K562 (cell line): ENCODE results near the gene IMMP2L. TPM values are rescaled to one million over a fixed set of nuclear protein-coding genes. Genes with fewer than 3 reads are reported as not detected.

Experiments
- ATAC-seq: fragments of 200-7000 bp; cut with Tn5 transposase; 3 replicates; pipeline ENCODE4 v1.9.1; 2020; ENCODE audit warnings: moderate library complexity
- BruUV-seq: library from RNA; stranded (reverse); fragments of 400-500 nt; replicated peaks from 2 replicates; lab custom pipeline; 2021; lab: Mats Ljungman, UMichigan
- CTCF ChIA-PET: fragments of 300-600 bp; formaldehyde crosslinking; extraction: SDS; loops from one replicate; lab custom pipeline; 2021; ENCODE audit warnings: low intra/inter-chr PET ratio; lab: Yijun Ruan, JAX
- POLR2A ChIA-PET: fragments of 300-600, 350-650 bp; sonication (Branson Sonifier 250); formaldehyde crosslinking; extraction: SDS; loops from one replicate; lab custom pipeline; 2021; ENCODE audit warnings: antibody characterized with exemption, inconsistent platforms; lab: Yijun Ruan, JAX
- DNase-seq, 4 experiments: peaks; one replicate each; pipeline versions ENCODE4 v3.0.0 to v3.0.0-alpha.2; 2011 to 2018; ENCODE audit warnings: low spot score in 3 of 4, mixed read lengths in 3 of 4; ENCODE audit errors: extremely low read depth in 1 of 4
- FAIRE-seq: peaks from 2 replicates; lab custom pipeline; 2011; peaks lifted over from hg19 to GRCh38; lab: Jason Lieb, UNC
- H2AFZ ChIP-seq: 2 replicates; pipeline ENCODE4 v1.6.0; 2011; ENCODE audit warnings: low read depth, low read length, control low read depth, inconsistent platforms
- H3K27ac ChIP-seq: fragments of 200-600 bp; 3 replicates; pipeline ENCODE4 v1.8.0; 2011; ENCODE audit warnings: low read depth, mild to moderate bottlenecking, control low read depth, inconsistent platforms, low read length, moderate library complexity, mixed read lengths; ENCODE audit errors: extremely low read depth
- H3K27me3 ChIP-seq, 2 experiments: fragments of 300-600 bp in 1 of 2; 2 replicates in 1 of 2; 3 replicates in 1 of 2; pipeline versions ENCODE4 v1.6.0 to v1.8.0; 2011; ENCODE audit warnings: inconsistent platforms in 2 of 2, low read length in 2 of 2, mild to moderate bottlenecking in 1 of 2, mixed read lengths in 1 of 2, moderate library complexity in 1 of 2; ENCODE audit not compliant: control insufficient read depth in 2 of 2, insufficient read depth in 2 of 2
- H3K36me3 ChIP-seq: fragments of 300-600 bp; 3 replicates; pipeline ENCODE4 v1.8.0; 2011; ENCODE audit warnings: mild to moderate bottlenecking, low read length, inconsistent platforms; ENCODE audit not compliant: control insufficient read depth, insufficient read depth
- H3K4me1 ChIP-seq, 2 experiments: fragments of 200-600 bp in 1 of 2; replicated peaks in 1 of 2; 2 replicates in 1 of 2; 3 replicates in 1 of 2; pipeline versions ENCODE4 v1.5.1 to v1.8.0; 2011; ENCODE audit warnings: inconsistent platforms in 2 of 2, low read length in 2 of 2, mild to moderate bottlenecking in 1 of 2, mixed read lengths in 1 of 2, moderate library complexity in 1 of 2; ENCODE audit not compliant: control insufficient read depth in 2 of 2, insufficient read depth in 2 of 2
- H3K4me2 ChIP-seq: 2 replicates; pipeline ENCODE4 v1.6.1; 2011; ENCODE audit warnings: low read length, control low read depth, inconsistent platforms, mixed read lengths; ENCODE audit not compliant: insufficient read depth
- H3K4me3 ChIP-seq: fragments of 200-600 bp; sonication (generic), shearing (Covaris generic); 2 replicates; pipeline ENCODE4 v1.5.1; 2016; ENCODE audit warnings: control low read depth, inconsistent platforms
- H3K79me2 ChIP-seq: fragments of 200-600 bp; 3 replicates; pipeline ENCODE4 v1.8.0; 2011; ENCODE audit warnings: low read length, inconsistent platforms; ENCODE audit not compliant: control insufficient read depth, insufficient read depth
- H3K9ac ChIP-seq, 2 experiments: 2 replicates each; pipeline versions ENCODE4 v1.6.0 to v1.6.1; 2011; ENCODE audit warnings: low read depth in 2 of 2, low read length in 2 of 2, control low read depth in 1 of 2, inconsistent platforms in 1 of 2, mild to moderate bottlenecking in 1 of 2, mixed read lengths in 1 of 2; ENCODE audit not compliant: insufficient read depth in 1 of 2
- H3K9me1 ChIP-seq: one replicate; pipeline ENCODE4 v1.6.0; 2011; ENCODE audit warnings: inconsistent platforms, mild to moderate bottlenecking, low read length, moderate library complexity; ENCODE audit not compliant: control insufficient read depth, insufficient read depth
- H3K9me3 ChIP-seq: replicated peaks from 2 replicates; pipeline ENCODE4 v1.5.1; 2011; ENCODE audit warnings: low read depth, low read length, inconsistent platforms; ENCODE audit not compliant: control insufficient read depth, insufficient read depth
- H4K20me1 ChIP-seq: replicated peaks from 2 replicates; pipeline ENCODE4 v1.6.1; 2011; ENCODE audit warnings: low read length, inconsistent platforms, mixed read lengths; ENCODE audit not compliant: control insufficient read depth, insufficient read depth
- CXXC5 ChIP-seq: fragments of 250-450 bp; sonication (Bioruptor Pico); IDR thresholded peaks from 2 replicates; pipeline ENCODE4 v1.8.0; 2022; ENCODE audit warnings: inconsistent platforms, mild to moderate bottlenecking, moderate library complexity
- GATA2 ChIP-seq: sonication (generic); formaldehyde crosslinking; IDR thresholded peaks from 2 replicates; pipeline ENCODE4 v1.4.0; 2020; ENCODE audit warnings: mild to moderate bottlenecking, missing genetic modification reagents
- MBD2 ChIP-seq: sonication (generic); IDR thresholded peaks from 2 replicates; pipeline ENCODE4 v1.6.1; 2016; ENCODE audit warnings: low read depth, borderline replicate concordance
- MTA3 ChIP-seq: fragments of 450-650 bp; formaldehyde crosslinking; IDR thresholded peaks from 2 replicates; pipeline ENCODE4 v1.6.1; 2017; ENCODE audit warnings: mild to moderate bottlenecking, borderline replicate concordance
- PURB ChIP-seq: sonication (generic); formaldehyde crosslinking; IDR thresholded peaks from 2 replicates; pipeline ENCODE4 v1.9.0; 2021; ENCODE audit warnings: low read depth, mild to moderate bottlenecking, missing genetic modification reagents
- ZNF217 ChIP-seq: sonication (generic); formaldehyde crosslinking; IDR thresholded peaks from 2 replicates; pipeline ENCODE4 v1.8.0; 2022; ENCODE audit warnings: mild to moderate bottlenecking, missing genetic modification reagents
- in situ Hi-C: fragments of 300-500 bp; cut with MboI; formaldehyde crosslinking; loops from 4 replicates; pipeline ENCODE4 v1.15.0; 2018; ENCODE audit warnings: inconsistent platforms, mixed read lengths
- intact Hi-C: fragments of 100-400 bp; cut with micrococcal nuclease; formaldehyde crosslinking; loops from 2 replicates; pipeline ENCODE4 v1.14.2; 2022
- polyA plus RNA-seq, 8 experiments: library from polyadenylated mRNA; depleted of rRNA in 4 of 8; stranded (reverse) in 5 of 8; unstranded in 3 of 8; fragments of >200 nt; fragmentation: Nextera tagmentation in 2 of 8; fragmentation: Illumina TruSeq in 1 of 8; extraction: Ambion mirVana in 2 of 8; extraction: Trizol in 1 of 8; gene quantifications; 2 replicates each; pipeline versions ENCODE4 v1.2.1 to v1.2.3, GENCODE V29; 2011 to 2014; ENCODE audit warnings: inconsistent platforms in 1 of 8, missing spikeins in 1 of 8
- total RNA-seq, 7 experiments: library from RNA; depleted of rRNA in 6 of 7; stranded (reverse); fragments of >200 nt in 6 of 7; fragmentation: Illumina TruSeq in 2 of 7; extraction: Trizol in 2 of 7; gene quantifications; 2 replicates each; pipeline versions ENCODE4 v1.2.1 to v1.2.3, GENCODE V29; 2011 to 2021; ENCODE audit warnings: low replicate concordance in 1 of 7
- TF ChIP-seq, protein P1 (sequence below): conservative IDR thresholded peaks from 2 replicates; pipeline ENCODE4 v1.6.1; 2011; ENCODE audit warnings: low read depth, mild to moderate bottlenecking, low read length; ENCODE audit not compliant: control insufficient read depth

Gene IMMP2L
- total and polyA plus RNA-seq, 9 of the 15 experiments (the other 6 are each of a cell fraction or from before 2014, with no cell fraction given), result 29.7 to 116 (median 53.0) TPM

DNA sequence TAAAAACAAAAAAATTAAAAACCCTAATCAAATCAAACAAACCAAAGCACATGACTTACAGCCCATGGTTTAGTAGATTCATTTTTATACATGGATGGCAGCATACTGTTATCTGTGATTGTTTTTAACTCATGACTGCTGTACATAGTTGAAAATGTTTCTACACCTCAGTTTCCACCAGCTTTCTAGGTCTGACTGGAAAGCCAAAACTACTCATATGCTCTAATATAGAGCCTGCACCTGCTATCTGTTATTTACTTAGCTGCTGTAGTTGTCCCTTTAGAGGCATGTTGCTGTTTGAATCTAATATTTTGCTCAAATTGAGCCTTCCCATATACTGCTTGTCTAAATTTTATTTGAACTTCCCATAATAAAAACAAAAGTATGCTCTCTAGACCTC, 761.3 kb downstream of the IMMP2L start:
- no peak overlapping the region for H2AFZ ChIP-seq
- BruUV-seq, result no TSS peak
- DNase-seq, result no peak
- no peak for ATAC-seq
- no peaks in the 10 kb centered on the region for H3K9me3 ChIP-seq
- in situ Hi-C loops, result no loop called here
- ChIA-PET POLR2A (no interaction called here), CTCF (no interaction called here)
- no peaks in the 10 kb centered on the region for H3K4me1 ChIP-seq
- H3K27me3 ChIP-seq, result no peaks in the 10 kb centered on the region
- no peaks in the 10 kb centered on the region for H3K79me2 ChIP-seq
- no peaks in the 10 kb centered on the region for H4K20me1 ChIP-seq
- H3K27ac ChIP-seq, result no peak overlapping the region
- no peak overlapping the region for H3K9ac ChIP-seq
- H3K9me1 ChIP-seq, result no peaks in the 10 kb centered on the region
- H3K4me3 ChIP-seq, result no peak overlapping the region
- H3K4me2 ChIP-seq, result no peak overlapping the region
- no peak for FAIRE-seq
- no peak for TF ChIP-seq GATA2 (CRISPR knock-in tag)
- no peak for TF ChIP-seq MBD2
- TF ChIP-seq MTA3, result no peak
- no peak for TF ChIP-seq CXXC5 (CRISPR knock-in tag)
- TF ChIP-seq ZNF217, result no peak
- TF ChIP-seq, protein P1, sequence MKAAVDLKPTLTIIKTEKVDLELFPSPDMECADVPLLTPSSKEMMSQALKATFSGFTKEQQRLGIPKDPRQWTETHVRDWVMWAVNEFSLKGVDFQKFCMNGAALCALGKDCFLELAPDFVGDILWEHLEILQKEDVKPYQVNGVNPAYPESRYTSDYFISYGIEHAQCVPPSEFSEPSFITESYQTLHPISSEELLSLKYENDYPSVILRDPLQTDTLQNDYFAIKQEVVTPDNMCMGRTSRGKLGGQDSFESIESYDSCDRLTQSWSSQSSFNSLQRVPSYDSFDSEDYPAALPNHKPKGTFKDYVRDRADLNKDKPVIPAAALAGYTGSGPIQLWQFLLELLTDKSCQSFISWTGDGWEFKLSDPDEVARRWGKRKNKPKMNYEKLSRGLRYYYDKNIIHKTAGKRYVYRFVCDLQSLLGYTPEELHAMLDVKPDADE, result no peak
- no peak for TF ChIP-seq PURB (CRISPR knock-in tag)
- TF ChIP-seq, all 486 proteins: peak for 0
- no peaks in the 10 kb centered on the region for H3K36me3 ChIP-seq
- intact Hi-C loops, result no loop called here
